ENCODE data around the gene GSTM4. TPM values are rescaled to one million over a fixed set of nuclear protein-coding genes. Genes with fewer than 3 reads are reported as not detected.

Gene GSTM4
- total RNA-seq, 1 experiment from 2014 or later, result 38.8 TPM

GRCh38 chr1:109635862-109636200, 20.1 kb upstream of the GSTM4 start:
- H3K9me3 ChIP-seq (ENCODE audit: insufficient read depth, low read depth), result no peaks in the 10 kb centered on the region
- H3K27ac ChIP-seq, result peak overlapping the region; percentile 52
- H3K4me3 ChIP-seq, result no peak overlapping the region
- H4K20me1 ChIP-seq (ENCODE audit: insufficient read depth), result no peaks in the 10 kb centered on the region
- ChIA-PET POLR2A (ENCODE audit: unreplicated experiment) (interaction anchor here (0.6 to 0.7 kb wide), 2 partner anchors 87 to 138 kb away, joined by 3 to 6 read pairs; no protein-coding TSS in a partner anchor), CTCF (interaction anchor here (0.6 to 2.5 kb wide), 7 partner anchors 15 to 348 kb away, joined by 3 to 12 read pairs (median 5); no protein-coding TSS in a partner anchor)
- H3K4me1 ChIP-seq (replicated peaks; ENCODE audit: insufficient read depth), result peaks cover 18% of the 10 kb centered on the region
- H3K4me2 ChIP-seq, result peak overlapping the region; percentile 49
- H2AFZ ChIP-seq, result no peak overlapping the region
- no peaks in the 10 kb centered on the region for H3K27me3 ChIP-seq (ENCODE audit: insufficient read depth, low read depth)
- TF ChIP-seq, protein P1, sequence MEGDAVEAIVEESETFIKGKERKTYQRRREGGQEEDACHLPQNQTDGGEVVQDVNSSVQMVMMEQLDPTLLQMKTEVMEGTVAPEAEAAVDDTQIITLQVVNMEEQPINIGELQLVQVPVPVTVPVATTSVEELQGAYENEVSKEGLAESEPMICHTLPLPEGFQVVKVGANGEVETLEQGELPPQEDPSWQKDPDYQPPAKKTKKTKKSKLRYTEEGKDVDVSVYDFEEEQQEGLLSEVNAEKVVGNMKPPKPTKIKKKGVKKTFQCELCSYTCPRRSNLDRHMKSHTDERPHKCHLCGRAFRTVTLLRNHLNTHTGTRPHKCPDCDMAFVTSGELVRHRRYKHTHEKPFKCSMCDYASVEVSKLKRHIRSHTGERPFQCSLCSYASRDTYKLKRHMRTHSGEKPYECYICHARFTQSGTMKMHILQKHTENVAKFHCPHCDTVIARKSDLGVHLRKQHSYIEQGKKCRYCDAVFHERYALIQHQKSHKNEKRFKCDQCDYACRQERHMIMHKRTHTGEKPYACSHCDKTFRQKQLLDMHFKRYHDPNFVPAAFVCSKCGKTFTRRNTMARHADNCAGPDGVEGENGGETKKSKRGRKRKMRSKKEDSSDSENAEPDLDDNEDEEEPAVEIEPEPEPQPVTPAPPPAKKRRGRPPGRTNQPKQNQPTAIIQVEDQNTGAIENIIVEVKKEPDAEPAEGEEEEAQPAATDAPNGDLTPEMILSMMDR (conservative IDR thresholded peaks at IDR 0.05), result no peak
- TF ChIP-seq EZH2 (IDR thresholded peaks at IDR 0.05; ENCODE audit: low read depth), result no peak
- H3F3A ChIP-seq (ENCODE audit: insufficient read depth, low read depth), result peaks cover 18% of the 10 kb centered on the region; the same call in 1 of the 2 replicates
- DNase-seq, result no peak
- peaks cover 5% of the 10 kb centered on the region; the same call in 1 of the 2 replicates for H3K36me3 ChIP-seq (ENCODE audit: low read depth)
- H3K79me2 ChIP-seq (ENCODE audit: low read depth), result no peaks in the 10 kb centered on the region
- intact Hi-C loops (cut with micrococcal nuclease; ENCODE audit: unreplicated experiment), result loop anchor here (1.0 kb wide), 2 partner anchors 90 to 348 kb away; partner anchors contain the start of gene AHCYL1
- H3K9me2 ChIP-seq (ENCODE audit: insufficient read depth), result no peaks in the 10 kb centered on the region
- no TSS peak for BruUV-seq (replicated peaks)

- Histone ChIP-seq H3K79me2 (ENCODE audit: low read depth) (no peaks in the 10 kb centered on the region), H3K27me3 (ENCODE audit: insufficient read depth, low read depth) (no peaks in the 10 kb centered on the region), H3K4me3 (no peak overlapping the region), H3K9me2 (ENCODE audit: insufficient read depth) (no peaks in the 10 kb centered on the region), H3K27ac (peak overlapping the region; percentile 52), H2AFZ (peak overlapping the region; percentile 35), H3K36me3 (ENCODE audit: low read depth) (no peaks in the 10 kb centered on the region; the same call in 1 of the 2 replicates), H3K4me1 (replicated peaks; ENCODE audit: insufficient read depth) (peaks cover 18% of the 10 kb centered on the region), H3F3A (ENCODE audit: insufficient read depth, low read depth) (peaks cover 18% of the 10 kb centered on the region; the same call in 1 of the 2 replicates), H3K4me2 (peak overlapping the region; percentile 49), H3K9me3 (ENCODE audit: insufficient read depth, low read depth) (no peaks in the 10 kb centered on the region), H4K20me1 (ENCODE audit: insufficient read depth) (no peaks in the 10 kb centered on the region)
- intact Hi-C loops (cut with micrococcal nuclease; ENCODE audit: unreplicated experiment), result loop anchor here (1.0 kb wide), 2 partner anchors 90 to 348 kb away; partner anchors contain the start of gene AHCYL1
- POLR2A ChIA-PET (ENCODE audit: unreplicated experiment), result interaction anchor here (0.5 to 1.0 kb wide), 5 partner anchors 88 to 462 kb away, joined by 3 to 5 read pairs (median 3); partner anchors contain the start of gene GNAI3
- DNase-seq, result peak; percentile 63 to 70
- BruUV-seq (replicated peaks), result TSS peak; percentile 33
- CTCF ChIA-PET, result interaction anchor here (0.6 to 2.5 kb wide), 9 partner anchors 15 to 348 kb away, joined by 3 to 12 read pairs (median 5); partner anchors contain the start of genes AHCYL1 and GNAI3
- no peak for TF ChIP-seq EZH2 (IDR thresholded peaks at IDR 0.05; ENCODE audit: low read depth)
- TF ChIP-seq, protein P1 (conservative IDR thresholded peaks at IDR 0.05), result no peak
Measured at GRCh38 chr1:109636201-109636952, 19.5 kb upstream of the GSTM4 start.

- Histone ChIP-seq H4K20me1 (ENCODE audit: insufficient read depth) (no peaks in the 10 kb centered on the region), H3F3A (ENCODE audit: insufficient read depth, low read depth) (peaks cover 18% of the 10 kb centered on the region; the same call in 1 of the 2 replicates), H3K4me2 (no peak overlapping the region), H3K27ac (no peak overlapping the region), H3K4me1 (replicated peaks; ENCODE audit: insufficient read depth) (peaks cover 18% of the 10 kb centered on the region), H3K27me3 (ENCODE audit: insufficient read depth, low read depth) (no peaks in the 10 kb centered on the region), H3K9me3 (ENCODE audit: insufficient read depth, low read depth) (no peaks in the 10 kb centered on the region), H3K9me2 (ENCODE audit: insufficient read depth) (no peaks in the 10 kb centered on the region), H3K36me3 (ENCODE audit: low read depth) (no peaks in the 10 kb centered on the region), H3K79me2 (ENCODE audit: low read depth) (no peaks in the 10 kb centered on the region), H2AFZ (no peak overlapping the region), H3K4me3 (no peak overlapping the region)
- no peak for DNase-seq
- no peak for TF ChIP-seq EZH2 (IDR thresholded peaks at IDR 0.05; ENCODE audit: low read depth)
- TF ChIP-seq, protein P1 (conservative IDR thresholded peaks at IDR 0.05), result no peak
- ChIA-PET CTCF (interaction anchor here (1.0 to 2.5 kb wide), 6 partner anchors 14 to 346 kb away, joined by 4 to 7 read pairs (median 5); partner anchors contain the start of gene GNAI3), POLR2A (ENCODE audit: unreplicated experiment) (interaction anchor here (0.6 kb wide), 2 partner anchors 96 to 168 kb away, joined by 5 to 8 read pairs; no protein-coding TSS in a partner anchor)
- intact Hi-C loops (cut with micrococcal nuclease; ENCODE audit: unreplicated experiment), result no loop called here
- no TSS peak for BruUV-seq (replicated peaks)
Measured at GRCh38 chr1:109637446-109637845, 18.5 kb upstream of the GSTM4 start.

Measured in PC-9 (cell line).